GM19463 (cell line): ENCODE results near the gene ZNF274.
"Not testable (repeated sequence)": the region's sequence is repeated elsewhere in the genome, so short reads cannot be mapped to it uniquely, and the experiment has no call there.

Experiments used
- ATAC-seq: cut with Tn5 transposase; IDR thresholded peaks from one replicate; pipeline ENCODE4 v1.9.1; 2021; ENCODE audit warnings: mild to moderate bottlenecking, moderate library complexity; ENCODE audit not compliant: unreplicated experiment

Gene ZNF274

DNA sequence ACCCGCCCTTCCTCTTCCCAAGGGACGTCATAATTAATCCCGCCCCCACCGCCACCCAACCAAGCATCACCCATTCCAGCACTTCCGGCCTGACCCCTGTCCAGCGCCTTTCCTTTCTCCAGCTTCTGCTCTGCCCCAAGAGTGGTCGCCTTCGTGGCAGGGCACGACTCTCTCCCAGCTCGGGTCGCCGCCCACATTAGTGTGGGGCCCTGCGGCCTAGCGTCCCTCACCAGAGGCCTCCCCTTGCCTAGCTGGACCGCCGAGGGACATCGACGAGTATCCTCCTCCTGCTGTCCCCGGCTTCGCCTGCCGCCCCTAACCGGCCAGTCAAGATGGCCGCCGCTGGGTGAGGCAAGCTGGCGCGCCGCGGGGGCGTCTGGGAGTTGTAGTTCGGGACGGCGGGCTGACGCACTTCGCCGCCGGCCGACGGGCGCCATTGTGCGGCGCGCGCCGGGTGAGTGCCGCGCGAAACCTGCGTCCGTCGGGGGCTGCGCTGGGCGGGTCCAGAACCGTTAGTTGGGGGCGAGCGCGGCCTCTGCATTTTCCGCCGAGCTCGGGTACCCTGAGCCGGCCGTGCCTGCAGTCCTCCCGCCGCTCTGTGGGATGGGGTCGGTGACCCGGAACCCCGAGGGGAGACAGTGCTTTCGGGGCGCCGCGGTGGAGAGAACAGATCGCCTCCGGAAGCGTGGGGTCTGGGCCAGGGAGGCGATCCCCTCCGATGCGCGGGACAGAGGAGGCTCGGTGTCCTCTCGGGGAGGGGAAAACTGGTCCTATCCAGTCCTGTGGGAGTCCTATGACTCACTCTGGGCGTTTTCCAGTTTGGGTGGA lies at the start of gene ZNF274:
ZNF274 (plus strand) TSS at position 73 of the 828 bp plus-strand sequence. CDS start 905 bp downstream, outside the sequence.
- ATAC-seq: peak; percentile 90

DNA sequence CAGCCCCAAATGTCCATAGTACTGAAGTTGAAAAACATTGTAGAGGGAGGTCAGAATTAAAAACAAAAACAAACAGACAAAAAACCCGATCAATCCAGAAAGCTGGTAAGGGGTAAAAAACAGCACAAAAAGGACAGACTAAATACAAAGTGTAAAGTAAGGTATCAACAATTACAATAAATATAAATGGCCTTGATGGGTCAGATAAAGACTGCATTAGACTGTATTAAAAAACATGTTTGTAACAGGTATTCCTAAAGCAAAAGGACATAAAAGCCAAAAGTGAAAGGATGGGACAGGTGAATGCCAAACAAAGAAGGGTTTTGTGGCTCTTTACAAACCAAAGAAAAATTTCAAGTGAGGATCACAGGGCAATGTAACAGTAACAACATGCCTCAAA lies 48.6 kb upstream of the ZNF274 start:
- ATAC-seq: no peak

DNA sequence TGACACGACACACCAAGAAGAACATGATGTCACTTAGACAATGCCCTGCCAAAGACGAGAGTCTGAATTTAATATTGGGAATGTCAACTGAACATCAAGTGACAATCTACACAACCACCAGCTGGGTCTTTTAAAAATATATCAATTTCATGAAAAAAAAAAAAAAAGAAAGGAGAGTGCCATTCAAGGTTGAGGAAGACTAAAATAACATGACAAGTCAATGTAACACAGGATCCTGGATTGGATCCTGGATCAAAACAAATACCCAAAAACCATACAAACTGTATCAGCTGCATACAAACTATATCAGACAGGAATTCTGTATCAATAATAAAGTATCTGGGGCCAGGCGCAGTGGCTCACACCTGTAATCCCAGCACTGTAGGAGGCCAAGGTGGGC lies 37.0 kb upstream of the ZNF274 start:
- ATAC-seq: no peak

- not testable (repeated sequence) for ATAC-seq
These were observed 35.4 kb upstream of the ZNF274 start for GRCh38 chr19:58147475-58147874.

DNA sequence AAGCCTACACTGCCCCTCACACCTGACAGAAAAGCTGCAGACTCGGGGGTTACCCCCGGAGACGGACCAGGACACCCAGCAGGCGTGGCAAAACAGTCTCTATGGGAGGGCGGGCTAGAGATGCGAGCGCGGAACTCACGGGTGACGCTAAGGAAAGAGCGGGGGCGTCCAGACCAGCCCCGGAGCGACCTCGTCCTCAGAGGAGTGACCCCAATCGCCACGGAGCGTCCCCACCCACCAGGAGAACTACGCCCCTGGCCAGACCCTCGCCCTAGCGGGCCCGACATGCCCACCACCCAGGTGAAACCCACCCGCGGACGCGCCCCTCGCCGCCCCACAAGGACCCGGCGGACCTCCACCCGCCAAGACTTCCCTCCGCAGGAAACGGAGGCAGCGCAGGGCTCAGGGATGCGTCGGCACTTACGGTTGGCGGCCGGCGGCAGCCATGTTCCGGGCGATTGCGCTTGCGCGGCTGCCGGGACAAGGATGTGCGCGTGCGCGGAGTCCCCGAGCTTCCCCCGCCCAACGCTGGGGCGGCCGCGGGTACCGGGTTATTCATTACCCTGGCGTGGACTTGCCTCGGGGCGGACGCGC lies 32.4 kb upstream of the ZNF274 start, which contains the start of gene ZNF329:
ZNF329 (minus strand) TSS at position 462 of the 594 bp plus-strand sequence. CDS start 21,286 bp downstream, outside the sequence.
- peak; percentile 64 for ATAC-seq

- ATAC-seq: no peak
These were observed 29.5 kb upstream of the ZNF274 start for GRCh38 chr19:58153386-58153785.

DNA sequence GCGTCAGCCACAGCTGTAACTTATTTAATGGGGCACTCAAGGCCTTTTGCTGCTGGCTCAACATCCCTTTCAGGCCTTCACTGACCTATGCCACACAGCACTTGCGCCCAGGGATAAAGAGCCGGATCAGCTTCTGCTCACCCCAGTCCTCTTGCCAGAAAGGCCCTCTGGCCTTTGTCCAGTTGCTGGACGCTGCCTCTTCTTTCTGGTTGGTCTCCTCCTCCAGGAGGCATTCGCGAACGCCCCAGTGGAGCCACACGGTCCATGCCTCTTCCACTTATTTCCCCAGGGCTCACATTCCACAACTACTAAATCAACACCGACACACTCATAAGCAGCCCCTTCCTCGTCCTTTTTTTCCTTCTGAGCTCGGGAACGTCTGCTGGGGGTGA lies 28.6 kb upstream of the ZNF274 start:
- no peak for ATAC-seq

DNA sequence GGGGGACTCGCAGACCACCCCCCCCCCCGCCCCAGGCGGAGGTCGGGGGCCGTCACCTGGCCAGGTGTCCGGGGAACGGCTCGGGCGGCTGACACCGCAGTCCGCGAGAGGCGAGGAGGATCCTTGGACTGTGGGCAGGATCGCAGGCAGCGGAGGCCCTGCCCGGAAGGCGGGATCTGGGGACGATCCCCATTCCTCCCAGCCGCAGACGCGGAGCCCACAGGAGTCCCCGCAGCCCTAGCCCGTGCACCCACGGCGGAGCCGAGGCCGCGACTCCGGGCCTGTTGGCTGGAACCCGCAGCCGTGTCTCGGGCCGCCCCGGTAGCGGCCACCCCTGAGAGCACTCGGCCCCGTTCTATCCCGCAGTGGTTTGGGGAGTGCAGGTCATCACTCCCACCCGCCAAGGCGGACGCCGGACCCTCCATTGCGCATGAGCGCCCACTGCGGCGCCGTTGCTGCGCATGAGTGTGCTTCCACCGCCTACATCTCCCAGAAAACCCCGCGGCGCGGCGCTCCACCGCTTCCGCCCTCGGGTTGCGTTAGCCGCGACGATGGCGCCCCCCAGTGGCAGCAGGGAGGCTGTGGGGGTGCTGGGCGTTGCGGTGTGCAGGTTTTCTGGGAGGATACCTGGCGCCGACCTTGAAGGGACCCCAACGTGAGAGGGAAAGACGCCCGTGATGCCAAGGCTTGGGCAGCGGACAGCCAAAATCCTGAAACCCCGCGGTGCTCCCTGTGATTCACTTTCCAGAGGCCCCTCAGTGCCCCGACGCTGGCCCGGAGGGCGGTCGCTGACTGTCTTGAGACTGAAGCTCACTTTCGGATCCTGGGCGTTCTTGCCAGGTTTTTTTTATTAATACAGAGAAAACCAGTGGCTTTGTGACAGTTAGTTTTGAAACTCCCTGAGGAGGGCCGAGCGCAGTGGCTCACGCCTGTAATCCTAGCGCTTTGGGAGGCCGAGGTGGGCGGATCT lies 27.9 kb upstream of the ZNF274 start:
- ATAC-seq: peak; percentile 58

- no peak for ATAC-seq
These were observed 25.7 kb upstream of the ZNF274 start for GRCh38 chr19:58157045-58157728.

DNA sequence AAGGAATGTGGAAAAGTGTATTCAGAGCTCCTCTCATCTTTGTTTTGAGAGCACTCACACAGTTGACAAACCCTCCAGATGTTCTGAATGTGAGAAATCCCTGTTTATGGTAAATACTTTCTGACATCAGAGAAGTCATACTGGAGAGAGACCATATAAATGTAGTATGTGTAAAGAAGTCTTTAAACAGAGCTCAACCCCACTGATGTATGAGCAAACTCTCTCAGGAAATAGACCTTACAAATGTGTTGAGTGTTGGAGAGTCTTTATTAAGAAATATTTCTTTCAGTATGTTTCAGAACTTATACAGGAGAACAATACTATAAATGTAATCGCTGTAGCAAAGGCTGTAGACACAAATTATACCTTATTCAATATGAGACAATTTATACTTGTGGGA lies 16.6 kb upstream of the ZNF274 start:
- no peak for ATAC-seq

DNA sequence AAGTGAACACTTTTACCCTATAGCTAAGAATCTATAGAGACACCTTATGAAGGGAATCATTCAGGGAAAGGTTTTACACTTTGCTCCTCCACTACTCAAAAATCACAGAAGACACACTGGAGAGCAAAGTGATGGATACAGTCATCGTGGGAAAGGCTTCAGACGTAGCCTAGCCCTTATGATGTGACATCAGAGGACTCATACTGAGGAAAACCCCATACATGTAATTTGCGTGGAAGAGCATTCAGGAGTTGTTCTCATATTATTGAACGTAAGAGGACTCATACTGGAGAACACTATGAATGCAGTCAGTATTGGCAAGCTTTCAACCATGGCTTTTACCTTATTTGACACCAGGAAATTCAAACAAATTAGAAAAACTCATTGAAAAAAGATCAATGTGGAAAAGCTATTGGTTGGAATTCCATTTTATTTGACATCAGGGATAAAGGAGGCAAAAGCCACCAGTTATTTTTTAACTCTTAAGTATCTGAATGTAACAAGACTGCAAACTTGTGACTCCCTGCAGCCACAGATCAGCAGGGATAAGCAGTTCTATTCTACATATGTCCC lies 16.1 kb upstream of the ZNF274 start:
- ATAC-seq: no peak

- ATAC-seq: no peak
These were observed 12.0 kb upstream of the ZNF274 start for GRCh38 chr19:58170860-58171259.

- no peak for ATAC-seq
These were observed 822 bp upstream of the ZNF274 start for GRCh38 chr19:58181902-58182576.

- no peak for ATAC-seq
These were observed 278 bp upstream of the ZNF274 start for GRCh38 chr19:58182577-58182988.

GRCh38 chr19:58183817-58184215 lies 955 bp downstream of the ZNF274 start:
- ATAC-seq: no peak

GRCh38 chr19:58196901-58197616 lies 14.2 kb downstream of the ZNF274 start:
- no peak for ATAC-seq

- ATAC-seq: no peak
These were observed 21.1 kb downstream of the ZNF274 start for GRCh38 chr19:58203814-58204475.

- ATAC-seq: no peak
These were observed 21.7 kb downstream of the ZNF274 start for GRCh38 chr19:58204566-58204965.
